ENCODE results near the gene GUCY1A1.

Gene GUCY1A1

GRCh38 chr4:155712846-155713245 lies 46.2 kb downstream of the GUCY1A1 start:
- no peak for DNase-seq (ENCODE audit: low read depth, low spot score)
- no peak overlapping the region for H3K4me3 ChIP-seq (ENCODE audit: low read depth, low read length)
- CTCF ChIA-PET = no interaction called here
- POLR2A ChIA-PET = no interaction called here
- no peak for TF ChIP-seq CTCF (IDR thresholded peaks at IDR 0.05; ENCODE audit: insufficient read depth, low read length, missing control alignments)

DNA sequence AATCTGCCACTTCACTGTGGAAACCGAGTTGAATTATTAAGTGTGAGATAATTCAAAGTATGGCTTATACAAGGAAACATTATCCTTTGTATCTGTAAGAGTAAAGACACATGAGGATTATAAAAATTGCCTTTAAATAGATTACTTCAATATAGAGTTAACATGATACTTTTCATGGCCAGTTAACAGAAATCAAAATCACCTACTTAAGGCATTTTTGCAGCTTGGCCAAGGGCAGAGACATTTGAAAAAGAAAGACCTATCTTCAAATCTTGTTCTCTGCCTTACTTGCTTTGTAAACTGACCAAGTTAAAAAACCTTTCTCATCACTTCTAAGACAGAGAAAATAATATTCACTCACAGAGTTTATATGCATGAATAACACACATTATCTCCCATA lies 47.3 kb downstream of the GUCY1A1 start:
- CTCF ChIA-PET = no interaction called here
- POLR2A ChIA-PET = no interaction called here
- no peak for TF ChIP-seq CTCF (IDR thresholded peaks at IDR 0.05; ENCODE audit: insufficient read depth, low read length, missing control alignments)
- DNase-seq (ENCODE audit: low read depth, low spot score) = no peak
- no peak overlapping the region for H3K4me3 ChIP-seq (ENCODE audit: low read depth, low read length)

- POLR2A ChIA-PET = no interaction called here
- no peak for DNase-seq (ENCODE audit: low read depth, low spot score)
- CTCF ChIA-PET = no interaction called here
- no peak overlapping the region for H3K4me3 ChIP-seq (ENCODE audit: low read depth, low read length)
- TF ChIP-seq CTCF (IDR thresholded peaks at IDR 0.05; ENCODE audit: insufficient read depth, low read length, missing control alignments) = no peak
Measured at GRCh38 chr4:155722336-155722735, 55.7 kb downstream of the GUCY1A1 start.

- no peak for TF ChIP-seq CTCF (IDR thresholded peaks at IDR 0.05; ENCODE audit: insufficient read depth, low read length, missing control alignments)
- H3K4me3 ChIP-seq (ENCODE audit: low read depth, low read length) = no peak overlapping the region
- DNase-seq (ENCODE audit: low read depth, low spot score) = no peak
- POLR2A ChIA-PET = no interaction called here
- CTCF ChIA-PET = no interaction called here
Measured at GRCh38 chr4:155722816-155723499, 56.3 kb downstream of the GUCY1A1 start.

DNA sequence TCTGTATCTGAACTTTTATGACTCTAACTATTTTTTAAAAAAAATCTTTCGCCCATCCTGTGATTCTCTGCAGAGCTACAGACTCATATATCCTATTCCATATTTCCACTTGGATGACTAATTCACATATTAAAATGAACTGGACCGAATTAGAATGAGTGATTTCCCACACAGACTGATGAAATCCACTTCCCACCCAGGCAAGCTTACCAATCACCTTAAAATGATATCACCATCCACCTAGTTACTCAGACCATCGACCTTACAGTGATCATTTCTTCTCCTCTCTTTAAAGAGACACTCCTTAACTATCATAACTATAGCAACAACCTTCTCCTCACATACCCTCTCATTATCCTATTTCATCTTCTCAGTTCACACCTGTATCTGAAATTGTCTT lies 58.1 kb downstream of the GUCY1A1 start:
- DNase-seq (ENCODE audit: low read depth, low spot score) = no peak
- CTCF ChIA-PET = no interaction called here

DNA sequence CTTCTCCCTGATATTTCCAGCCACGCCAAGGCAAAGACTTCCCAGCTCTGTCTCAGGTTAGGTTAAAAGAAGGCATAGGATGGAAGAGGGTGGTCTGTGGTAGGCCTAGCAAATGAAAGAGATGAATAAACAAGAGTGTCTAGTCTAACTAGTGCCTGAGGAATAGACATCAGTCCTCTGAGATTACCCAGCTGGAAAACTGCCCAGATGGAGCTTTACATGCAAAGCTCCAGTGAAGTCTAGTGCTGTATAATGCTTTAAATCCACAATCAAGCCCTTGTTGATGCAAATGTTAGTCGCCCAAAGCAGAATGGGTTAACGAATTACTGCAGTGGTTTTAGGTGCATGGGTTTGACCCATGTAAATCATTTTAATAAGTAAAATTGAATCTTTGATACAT lies 67.4 kb downstream of the GUCY1A1 start:
- ChIA-PET CTCF (no interaction called here), POLR2A (no interaction called here)
- no peak for TF ChIP-seq CTCF (IDR thresholded peaks at IDR 0.05; ENCODE audit: insufficient read depth, low read length, missing control alignments)
- H3K4me3 ChIP-seq (ENCODE audit: low read depth, low read length) = no peak overlapping the region
- no peak for DNase-seq (ENCODE audit: low read depth, low spot score)

More for the DNA sequence above, 58.1 kb downstream of the GUCY1A1 start:
- TF ChIP-seq CTCF (IDR thresholded peaks at IDR 0.05; ENCODE audit: insufficient read depth, low read length, missing control alignments) = no peak
- H3K4me3 ChIP-seq (ENCODE audit: low read depth, low read length) = no peak overlapping the region
- POLR2A ChIA-PET = no interaction called here

Data from AG04449 (cell line).